ENCODE measurements around the gene ALS2CL.

- TF ChIP-seq POLR2A (IDR thresholded peaks at IDR 0.05) = no peak
- TF ChIP-seq CTCF (IDR thresholded peaks at IDR 0.05) = no peak
These were observed 13.8 kb downstream of the ALS2CL start for GRCh38 chr3:46679681-46680080.
